ENCODE measurements around the gene DHRS2. TPM values are rescaled to one million over a fixed set of nuclear protein-coding genes. Genes with fewer than 3 reads are reported as not detected.

The DHRS2 gene
- total and polyA plus RNA-seq, 2 of the 13 experiments (the other 11 are each of a cell fraction or from before 2014, with no cell fraction given), result 1,621 to 3,021 TPM

DNA sequence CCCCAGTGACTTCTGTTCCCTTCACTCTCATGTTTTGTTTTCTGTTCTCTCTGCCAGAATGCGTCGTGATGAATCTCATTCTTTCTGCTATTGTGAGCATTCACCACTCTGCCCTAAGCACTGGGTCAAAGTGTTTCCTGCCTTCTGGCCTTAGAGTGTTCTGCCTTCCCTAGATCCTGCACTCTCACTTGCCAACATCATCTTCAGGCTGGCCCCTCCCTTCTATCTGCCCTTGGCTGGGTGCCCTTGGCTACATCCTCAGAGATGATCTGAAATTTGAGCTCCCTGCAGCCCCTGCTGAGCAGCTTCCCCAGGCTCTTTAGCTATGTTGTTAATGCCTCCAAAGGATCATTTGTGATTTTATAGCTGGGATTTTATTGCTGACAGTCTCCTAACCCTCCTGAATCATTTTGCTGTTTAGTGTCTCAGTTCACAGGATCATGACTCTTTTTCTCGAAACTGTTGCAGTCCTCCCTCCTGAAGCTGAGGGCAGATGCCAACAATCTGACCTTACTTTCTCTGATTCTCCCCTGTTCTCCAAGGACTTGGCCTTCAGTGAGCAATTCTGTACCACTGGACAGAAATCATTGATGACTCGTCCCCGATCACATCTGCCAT lies 4.5 kb downstream of the DHRS2 start (continued):
- peak; percentile 13; the same call in 1 of the 2 replicates for TF ChIP-seq YEATS2 (CRISPR knock-in tag; IDR thresholded peaks at IDR 0.05; ENCODE audit: borderline replicate concordance)
- TF ChIP-seq HES4 (CRISPR knock-in tag; IDR thresholded peaks at IDR 0.05; ENCODE audit: borderline replicate concordance), result no peak
- TF ChIP-seq CEBPG (CRISPR knock-in tag; IDR thresholded peaks at IDR 0.05), result no peak
- no peak for TF ChIP-seq MAFF (IDR thresholded peaks at IDR 0.05; ENCODE audit: low read depth, low read length)
- TF ChIP-seq ZNF704 (CRISPR knock-in tag; IDR thresholded peaks at IDR 0.05; ENCODE audit: borderline replicate concordance), result no peak
- TF ChIP-seq SRF (IDR thresholded peaks at IDR 0.05; ENCODE audit: low read depth, low read length), result no peak
- TF ChIP-seq CBX1 (IDR thresholded peaks at IDR 0.05; ENCODE audit: low read depth), result no peak
- no peak for TF ChIP-seq JUND (CRISPR knock-in tag; IDR thresholded peaks at IDR 0.05)
- TF ChIP-seq ZNF234 (CRISPR knock-in tag; conservative IDR thresholded peaks at IDR 0.05), result no peak
- no peak for TF ChIP-seq ZNF747 (CRISPR knock-in tag; IDR thresholded peaks at IDR 0.05; ENCODE audit: borderline replicate concordance)
- TF ChIP-seq ZNF3 (CRISPR knock-in tag; IDR thresholded peaks at IDR 0.05), result no peak
- no peak for TF ChIP-seq SIX4 (CRISPR knock-in tag; IDR thresholded peaks at IDR 0.05)
- no peak for TF ChIP-seq FOXA1 (IDR thresholded peaks at IDR 0.05)
- TF ChIP-seq FOXA1 (CRISPR knock-in tag; IDR thresholded peaks at IDR 0.05), result no peak; the same call in 1 of the 2 replicates
- TF ChIP-seq ASH2L (IDR thresholded peaks at IDR 0.05; ENCODE audit: insufficient read length, low read depth, low read length), result no peak
- no peak for TF ChIP-seq PAWR (CRISPR knock-in tag; IDR thresholded peaks at IDR 0.05; ENCODE audit: borderline replicate concordance)
- TF ChIP-seq LRRFIP1 (CRISPR knock-in tag; conservative IDR thresholded peaks at IDR 0.05), result no peak
- no peak for TF ChIP-seq ZNF251 (CRISPR knock-in tag; IDR thresholded peaks at IDR 0.05)
- no peak for TF ChIP-seq ZBTB46 (CRISPR knock-in tag; IDR thresholded peaks at IDR 0.05; ENCODE audit: borderline replicate concordance)
- TF ChIP-seq, protein P1, sequence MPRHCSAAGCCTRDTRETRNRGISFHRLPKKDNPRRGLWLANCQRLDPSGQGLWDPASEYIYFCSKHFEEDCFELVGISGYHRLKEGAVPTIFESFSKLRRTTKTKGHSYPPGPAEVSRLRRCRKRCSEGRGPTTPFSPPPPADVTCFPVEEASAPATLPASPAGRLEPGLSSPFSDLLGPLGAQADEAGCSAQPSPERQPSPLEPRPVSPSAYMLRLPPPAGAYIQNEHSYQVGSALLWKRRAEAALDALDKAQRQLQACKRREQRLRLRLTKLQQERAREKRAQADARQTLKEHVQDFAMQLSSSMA (CRISPR knock-in tag; IDR thresholded peaks at IDR 0.05), result no peak
- TF ChIP-seq, protein P2, sequence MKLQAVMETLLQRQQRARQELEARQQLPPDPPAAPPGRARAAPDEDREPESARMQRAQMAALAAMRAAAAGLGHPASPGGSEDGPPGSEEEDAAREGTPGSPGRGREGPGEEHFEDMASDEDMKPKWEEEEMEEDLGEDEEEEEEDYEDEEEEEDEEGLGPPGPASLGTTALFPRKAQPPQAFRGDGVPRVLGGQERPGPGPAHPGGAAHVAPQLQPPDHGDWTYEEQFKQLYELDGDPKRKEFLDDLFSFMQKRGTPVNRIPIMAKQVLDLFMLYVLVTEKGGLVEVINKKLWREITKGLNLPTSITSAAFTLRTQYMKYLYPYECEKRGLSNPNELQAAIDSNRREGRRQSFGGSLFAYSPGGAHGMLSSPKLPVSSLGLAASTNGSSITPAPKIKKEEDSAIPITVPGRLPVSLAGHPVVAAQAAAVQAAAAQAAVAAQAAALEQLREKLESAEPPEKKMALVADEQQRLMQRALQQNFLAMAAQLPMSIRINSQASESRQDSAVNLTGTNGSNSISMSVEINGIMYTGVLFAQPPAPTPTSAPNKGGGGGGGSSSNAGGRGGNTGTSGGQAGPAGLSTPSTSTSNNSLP (IDR thresholded peaks at IDR 0.05; ENCODE audit: low read depth, low read length), result no peak
- TF ChIP-seq RXRA (CRISPR knock-in tag; IDR thresholded peaks at IDR 0.05), result no peak; the same call in 1 of the 2 replicates
- TF ChIP-seq ZSCAN22 (CRISPR knock-in tag; IDR thresholded peaks at IDR 0.05), result no peak
- TF ChIP-seq ZNF260 (CRISPR knock-in tag; IDR thresholded peaks at IDR 0.05; ENCODE audit: borderline replicate concordance, low read depth), result no peak

Data from HepG2 (cell line).